ENCODE data around the gene OSBPL8.
A peak's percentile ranks its signal among the peaks of the same experiment; 100 is the strongest.
"Not testable (repeated sequence)": the region's sequence is repeated elsewhere in the genome, so short reads cannot be mapped to it uniquely, and the experiment has no call there.

OSBPL8 gene

GRCh38 chr12:76410781-76411180 is 148.8 kb downstream of the OSBPL8 start:
- DNase-seq, result no peak

- DNase-seq, result no peak
These were observed 149.2 kb downstream of the OSBPL8 start for GRCh38 chr12:76410371-76410770.

- no peak for DNase-seq
These were observed 150.5 kb downstream of the OSBPL8 start for GRCh38 chr12:76409074-76409473.

- DNase-seq, result no peak
These were observed 151.9 kb downstream of the OSBPL8 start for GRCh38 chr12:76407710-76408109.

- DNase-seq, result no peak
These were observed 157.3 kb downstream of the OSBPL8 start for GRCh38 chr12:76402259-76402658.

- no peak for DNase-seq
These were observed 159.4 kb downstream of the OSBPL8 start for GRCh38 chr12:76400136-76400535.

DNA sequence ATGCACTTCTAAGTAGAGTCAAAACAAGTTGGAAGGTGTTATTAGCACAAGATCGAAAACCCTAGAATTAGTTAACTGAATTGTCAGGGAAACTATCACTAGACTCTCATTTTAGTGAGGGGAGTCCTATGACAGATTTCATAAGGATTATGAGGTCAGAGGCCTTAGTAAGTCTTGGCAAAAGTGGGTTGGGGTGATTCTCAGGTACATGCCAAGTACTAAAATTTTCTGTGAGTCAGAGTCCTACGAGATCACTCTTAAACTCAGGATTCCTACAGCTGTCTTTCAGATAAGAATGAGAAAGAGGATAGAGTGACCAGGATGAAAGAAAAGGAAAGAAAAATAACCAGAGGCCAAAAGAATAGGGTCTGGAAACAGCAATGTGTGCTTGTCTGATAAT is 160.5 kb downstream of the OSBPL8 start:
- DNase-seq, result no peak

DNA sequence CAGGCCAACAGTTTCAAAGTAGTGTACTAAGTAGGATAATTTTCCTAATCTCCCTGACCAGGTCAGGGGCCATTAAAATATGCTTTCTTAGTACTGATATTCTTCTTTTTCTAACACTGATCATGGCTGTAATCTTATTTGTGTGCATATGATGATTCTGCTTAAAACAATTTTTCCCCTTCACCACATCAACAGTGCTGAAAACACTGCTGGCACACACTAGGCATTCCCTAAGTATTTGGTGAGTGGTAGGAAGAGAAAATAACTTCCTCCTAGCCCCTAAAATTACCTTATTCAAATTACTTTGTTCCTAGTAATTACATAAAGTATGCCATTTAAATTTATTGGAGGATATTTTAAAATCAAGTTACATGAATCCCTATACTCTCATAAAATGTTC is 161.5 kb downstream of the OSBPL8 start:
- no peak for DNase-seq

DNA sequence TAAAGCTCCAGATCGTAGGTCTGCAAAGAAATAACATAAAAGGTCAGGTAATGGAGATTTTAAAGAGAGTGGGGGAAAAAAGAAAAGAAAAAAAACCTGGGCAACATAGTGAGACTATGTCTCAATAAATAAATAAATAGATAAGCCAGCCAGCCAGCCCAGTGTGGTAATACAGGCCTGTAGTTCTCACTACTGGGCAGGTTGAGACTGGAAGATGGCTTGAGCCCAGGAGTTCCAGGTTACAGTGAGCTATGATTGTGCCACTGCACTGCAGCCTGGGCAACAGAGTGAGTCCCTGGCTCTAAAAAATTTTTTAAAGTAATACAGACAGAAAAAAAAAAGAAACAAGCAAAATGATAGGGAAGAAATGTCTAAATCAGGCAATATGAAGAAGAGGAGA is 168.1 kb downstream of the OSBPL8 start:
- DNase-seq, result no peak

GRCh38 chr12:76387614-76388013 is 172.0 kb downstream of the OSBPL8 start:
- DNase-seq, result no peak

DNA sequence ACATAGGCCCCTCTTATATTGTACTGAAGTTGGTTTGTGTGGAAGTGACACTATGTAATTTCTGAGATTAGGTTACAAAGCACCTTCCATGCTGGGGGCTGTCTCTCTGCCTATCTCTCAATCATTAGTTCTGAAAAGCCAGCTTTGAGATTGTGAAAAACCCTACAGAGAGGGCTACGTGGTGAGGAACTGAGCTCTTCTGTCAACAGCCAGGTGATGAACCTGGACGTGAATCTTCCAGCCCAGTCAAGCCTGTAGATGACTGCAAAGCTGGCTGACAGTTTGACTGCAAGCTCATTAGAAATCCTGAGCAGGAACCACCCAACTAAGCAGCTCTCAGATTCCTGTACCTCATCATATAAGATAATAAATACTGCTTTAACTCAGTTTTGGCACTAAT is 175.0 kb downstream of the OSBPL8 start:
- no peak for DNase-seq

- no peak for DNase-seq
These were observed 175.6 kb downstream of the OSBPL8 start for GRCh38 chr12:76383988-76384387.

DNA sequence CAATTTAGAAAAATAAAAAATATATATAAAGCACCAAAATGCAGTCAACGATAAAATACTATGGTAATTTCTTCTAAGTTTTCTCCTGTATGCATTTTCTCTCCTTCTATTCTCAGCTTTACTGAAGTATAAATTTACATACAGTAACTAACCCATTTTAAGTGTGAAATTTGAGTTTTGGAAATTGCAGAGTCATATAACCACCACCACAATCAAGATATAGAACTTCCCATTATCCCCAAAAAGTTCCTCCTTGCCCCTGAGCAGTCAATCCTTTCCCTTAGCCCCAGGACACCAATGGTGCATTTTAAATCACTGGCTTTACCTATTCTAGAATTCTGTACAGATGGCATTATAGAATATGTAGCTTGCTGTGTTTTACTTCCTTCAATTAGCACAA is 180.3 kb downstream of the OSBPL8 start:
- DNase-seq, result no peak

- not testable (repeated sequence) for DNase-seq
These were observed 182.7 kb downstream of the OSBPL8 start for GRCh38 chr12:76376876-76377275.

- DNase-seq, result no peak
These were observed 183.6 kb downstream of the OSBPL8 start for GRCh38 chr12:76375939-76376338.

- no peak for DNase-seq
These were observed 184.1 kb downstream of the OSBPL8 start for GRCh38 chr12:76375470-76375869.

DNA sequence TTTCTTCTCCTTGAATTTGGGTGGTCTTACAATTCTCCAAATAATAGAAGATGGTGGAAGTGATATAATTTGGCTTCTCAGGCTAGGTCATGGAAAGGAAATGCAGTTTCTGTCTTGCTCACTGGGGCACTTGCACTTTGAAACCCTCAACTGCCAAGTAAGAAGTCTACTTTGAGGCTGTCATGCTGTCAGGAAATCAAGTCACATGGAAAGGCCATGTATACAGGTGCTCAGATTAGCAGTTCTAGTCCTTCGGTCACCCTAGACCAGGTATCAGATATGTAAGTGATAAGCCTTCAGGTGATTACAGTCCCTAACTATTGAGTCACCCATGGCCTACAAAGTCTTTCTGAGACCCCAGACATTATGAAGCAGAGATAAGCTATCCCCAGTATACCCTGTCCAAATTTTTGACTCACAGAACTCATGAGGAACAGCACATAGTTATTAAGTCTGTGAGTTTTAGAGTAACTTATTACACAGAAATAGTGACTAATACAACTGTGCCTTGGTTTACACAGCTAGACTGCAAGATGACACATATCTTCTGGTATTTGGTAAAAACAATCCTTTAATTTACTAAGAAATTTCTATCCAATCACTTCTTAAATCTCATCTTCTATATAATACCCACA is 185.1 kb downstream of the OSBPL8 start:
- DNase-seq, result no peak

DNA sequence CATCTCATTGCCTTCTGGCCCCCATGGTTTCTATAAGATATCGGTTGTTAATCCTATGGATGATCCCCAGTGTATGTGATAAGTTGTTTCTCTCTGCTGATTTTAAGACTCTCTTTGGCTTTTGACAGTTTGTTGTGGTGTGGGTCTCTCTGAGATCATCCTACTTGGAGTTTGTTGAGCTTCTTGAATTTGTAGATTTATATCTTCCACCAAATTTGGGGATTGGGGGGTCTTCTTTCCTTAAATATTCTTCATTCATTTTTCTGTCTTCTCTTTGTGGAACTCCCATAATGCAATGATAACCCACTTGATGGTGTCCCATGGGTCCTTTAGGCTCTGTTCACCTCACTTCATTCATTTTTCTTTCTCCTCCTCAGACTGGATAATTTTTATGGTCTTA is 191.3 kb downstream of the OSBPL8 start:
- DNase-seq, result no peak

- no peak for DNase-seq
These were observed 193.4 kb downstream of the OSBPL8 start for GRCh38 chr12:76366163-76366562.

- DNase-seq, result not testable (repeated sequence)
These were observed 195.4 kb downstream of the OSBPL8 start for GRCh38 chr12:76364131-76364530.

DNA sequence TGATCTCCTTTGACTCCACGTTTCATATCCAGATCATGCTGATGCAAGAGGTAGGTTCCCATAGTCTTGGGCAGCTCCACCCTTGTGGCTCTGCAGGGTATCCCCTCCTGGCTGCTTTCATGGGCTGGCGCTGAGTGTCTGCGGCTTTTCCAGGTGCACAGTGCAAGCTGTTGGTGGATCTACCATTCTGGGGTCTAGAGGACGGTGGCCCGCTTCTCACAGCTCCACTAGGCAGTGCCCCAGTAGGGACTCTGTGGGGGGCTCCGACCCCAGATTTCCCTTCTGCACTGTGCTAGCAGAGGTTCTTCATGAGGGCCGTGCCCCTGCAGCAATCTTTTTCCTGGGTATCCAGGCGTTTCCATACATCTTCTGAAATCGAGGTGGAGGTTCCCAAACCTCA is 199.3 kb downstream of the OSBPL8 start:
- no peak for DNase-seq

- no peak for DNase-seq
These were observed 203.5 kb downstream of the OSBPL8 start for GRCh38 chr12:76356071-76356470.

GRCh38 chr12:76348079-76348901 is 211.3 kb downstream of the OSBPL8 start, which contains the start of gene BBS10:
Gene BBS10 (minus strand): TSS chr12:76348415. CDS start chr12:76348358, 57 bp downstream.
- DNase-seq, result peak; percentile 95

DNA sequence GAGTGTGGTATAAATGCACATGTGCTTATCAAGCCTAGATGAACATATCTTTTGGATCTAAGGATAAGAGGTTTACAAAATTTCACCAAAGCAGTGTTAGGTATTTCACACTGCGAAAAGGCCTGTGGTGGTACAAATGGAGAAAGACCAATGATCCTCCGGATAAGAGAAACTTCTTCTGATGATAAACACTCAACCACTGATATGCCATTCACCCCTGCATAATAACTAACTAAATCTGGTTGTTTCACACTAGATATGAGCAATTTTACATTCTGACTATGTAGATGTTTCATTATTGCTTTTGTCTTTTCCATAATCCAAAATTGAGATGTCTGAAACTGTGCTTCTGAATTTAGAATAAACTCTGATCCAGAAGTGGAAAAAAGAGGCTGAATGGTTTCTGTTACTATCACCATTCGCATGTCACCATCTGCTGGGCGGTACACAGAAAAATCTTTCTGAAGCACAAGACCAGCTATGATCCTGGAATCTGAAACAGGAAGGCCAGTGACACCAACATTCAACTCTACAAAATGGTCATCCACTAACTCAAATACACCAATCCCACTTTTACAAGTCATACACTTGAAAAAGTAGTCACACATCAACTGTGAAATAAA is 212.7 kb downstream of the OSBPL8 start:
- peak; percentile 35 for DNase-seq
